ENCODE results near the gene KRTAP10-5.
"Not testable (repeated sequence)": the region's sequence is repeated elsewhere in the genome, so short reads cannot be mapped to it uniquely, and the experiment has no call there.

KRTAP10-5 gene, protein sequence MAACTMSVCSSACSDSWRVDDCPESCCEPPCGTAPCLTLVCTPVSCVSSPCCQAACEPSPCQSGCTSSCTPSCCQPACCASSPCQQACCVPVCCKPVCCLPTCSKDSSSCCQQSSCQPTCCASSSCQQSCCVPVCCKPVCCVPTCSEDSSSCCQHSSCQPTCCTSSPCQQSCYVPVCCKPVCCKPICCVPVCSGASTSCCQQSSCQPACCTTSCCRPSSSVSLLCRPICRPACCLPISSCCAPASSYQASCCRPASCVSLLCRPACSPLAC

DNA sequence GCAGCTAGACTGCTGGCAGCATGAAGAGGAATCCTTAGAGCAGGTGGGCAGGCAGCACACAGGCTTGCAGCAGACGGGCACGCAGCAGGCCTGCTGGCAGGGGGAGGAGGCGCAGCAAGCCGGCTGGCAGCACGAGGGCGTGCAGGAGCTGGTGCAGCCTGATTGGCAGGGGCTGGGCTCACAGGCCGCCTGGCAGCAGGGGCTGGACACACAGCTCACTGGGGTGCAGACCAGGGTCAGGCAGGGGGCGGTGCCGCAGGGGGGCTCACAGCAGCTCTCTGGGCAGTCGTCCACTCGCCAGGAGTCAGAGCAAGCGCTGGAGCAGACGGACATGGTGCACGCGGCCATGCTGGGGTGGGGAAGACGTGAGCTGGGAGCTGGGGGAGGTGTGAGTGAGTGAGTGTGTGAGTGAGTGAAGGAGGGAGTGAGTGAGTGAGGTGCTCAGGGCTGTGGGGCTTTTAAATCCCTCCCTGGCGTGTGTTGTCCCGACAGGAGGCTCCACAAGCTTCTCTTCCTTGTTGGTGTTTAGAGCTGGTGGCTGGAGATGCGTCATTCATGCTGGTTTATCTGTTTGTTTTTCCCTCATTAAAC lies at the start of gene KRTAP10-5:
KRTAP10-5 (minus strand) TSS at position 374 of the 591 bp plus-strand sequence; CDS start at position 348, 26 bp downstream.
- not testable (repeated sequence) for DNase-seq

DNA sequence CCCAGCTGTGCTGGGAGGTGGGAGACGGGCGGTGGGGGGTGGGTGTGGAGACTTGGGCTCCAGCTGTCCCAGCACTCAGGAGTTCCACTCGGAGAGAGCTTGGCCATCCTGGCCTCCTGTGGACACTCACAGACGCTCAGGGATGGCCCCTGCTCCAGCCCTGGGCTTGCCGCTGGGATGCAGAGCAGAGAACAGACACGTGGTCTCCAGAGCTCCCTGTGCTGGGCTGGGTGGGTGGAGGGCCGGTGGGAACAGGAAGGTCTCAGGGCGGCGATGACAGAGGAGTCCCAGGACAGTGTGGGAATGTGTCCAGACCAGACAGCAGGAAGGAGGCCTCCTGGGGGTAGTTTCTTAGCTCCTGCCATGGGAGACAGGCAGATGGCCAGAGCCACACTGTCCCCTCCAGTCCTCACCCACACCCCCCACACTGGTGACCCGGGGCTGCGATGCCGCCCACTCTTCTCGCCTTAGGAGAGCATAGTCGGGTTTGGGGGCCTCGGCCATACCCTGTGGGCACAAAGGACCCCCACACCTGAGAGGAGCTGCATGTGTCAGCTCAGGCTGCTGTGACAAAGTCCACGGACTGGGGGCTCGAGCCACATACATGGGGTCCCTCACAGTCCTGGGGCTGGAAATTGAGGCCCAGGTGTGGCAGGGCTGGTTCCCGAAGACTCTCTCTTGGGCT lies 48.4 kb upstream of the KRTAP10-5 start:
- no peak for DNase-seq

DNA sequence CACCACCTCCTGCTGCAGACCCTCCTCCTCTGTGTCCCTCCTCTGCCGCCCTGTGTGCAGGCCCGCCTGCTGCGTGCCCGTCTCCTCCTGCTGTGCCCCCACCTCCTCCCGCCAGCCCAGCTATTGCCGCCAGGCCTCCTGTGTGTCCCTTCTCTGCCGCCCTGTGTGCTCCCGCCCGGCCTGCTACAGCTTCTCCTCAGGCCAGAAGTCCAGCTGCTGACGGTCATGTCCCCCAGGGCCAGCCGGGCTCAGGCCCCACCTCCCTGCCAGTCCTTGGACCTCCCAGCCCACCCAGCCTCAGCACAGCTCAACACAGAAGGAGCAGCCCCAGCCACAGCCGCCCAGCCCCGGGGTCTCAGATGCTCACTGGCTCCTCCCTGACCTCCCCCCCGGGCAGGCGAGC lies 47.4 kb upstream of the KRTAP10-5 start:
- not testable (repeated sequence) for DNase-seq

DNA sequence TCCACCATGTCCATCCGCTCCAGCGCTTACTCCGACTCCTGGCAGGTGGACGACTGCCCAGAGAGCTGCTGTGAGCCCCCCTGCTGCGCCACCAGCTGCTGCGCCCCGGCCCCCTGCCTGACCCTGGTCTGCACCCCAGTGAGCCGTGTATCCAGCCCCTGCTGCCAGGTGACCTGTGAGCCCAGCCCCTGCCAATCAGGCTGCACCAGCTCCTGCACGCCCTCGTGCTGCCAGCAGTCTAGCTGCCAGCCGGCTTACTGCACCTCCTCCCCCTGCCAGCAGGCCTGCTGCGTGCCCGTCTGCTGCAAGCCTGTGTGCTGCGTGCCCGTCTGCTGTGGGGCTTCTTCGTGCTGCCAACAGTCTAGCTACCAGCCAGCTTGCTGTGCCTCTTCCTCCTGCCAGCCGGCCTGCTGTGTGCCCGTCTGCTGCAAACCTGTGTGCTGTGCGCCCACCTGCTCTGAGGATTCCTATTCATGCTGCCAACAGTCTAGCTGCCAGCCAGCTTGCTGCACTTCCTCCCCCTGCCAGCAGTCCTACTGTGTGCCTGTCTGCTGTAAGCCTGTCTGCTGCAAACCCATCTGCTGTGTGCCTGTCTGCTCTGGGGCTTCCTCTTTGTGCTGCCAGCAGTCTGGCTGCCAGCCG lies 46.9 kb upstream of the KRTAP10-5 start:
- not testable (repeated sequence) for DNase-seq

DNA sequence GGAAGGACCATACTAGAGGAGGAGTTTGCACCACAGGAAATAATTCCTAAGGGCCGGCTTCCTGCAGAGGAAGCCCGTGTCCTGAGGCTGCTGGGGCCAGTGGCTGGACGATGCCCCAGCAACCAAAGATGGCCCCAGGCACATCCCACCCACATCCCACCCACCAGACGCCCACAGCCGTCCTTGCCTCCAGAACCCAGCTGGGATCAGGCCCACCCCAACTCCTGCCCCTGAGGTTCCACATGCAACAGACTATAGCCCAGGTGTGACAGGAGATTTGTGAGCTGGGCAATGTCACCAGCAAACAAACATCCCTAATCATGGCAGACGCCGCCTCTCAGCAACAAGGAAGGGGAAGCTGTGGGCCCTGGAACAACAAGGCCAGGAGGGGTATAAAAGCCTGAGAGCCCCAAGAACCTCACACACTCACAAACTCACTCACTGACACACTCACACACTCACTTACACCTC lies 46.3 kb upstream of the KRTAP10-5 start, which contains the start of gene KRTAP10-9:
KRTAP10-9 (plus strand) TSS at position 421 of the 471 bp plus-strand sequence. CDS start 79 bp downstream, outside the sequence.
- no peak for DNase-seq

DNA sequence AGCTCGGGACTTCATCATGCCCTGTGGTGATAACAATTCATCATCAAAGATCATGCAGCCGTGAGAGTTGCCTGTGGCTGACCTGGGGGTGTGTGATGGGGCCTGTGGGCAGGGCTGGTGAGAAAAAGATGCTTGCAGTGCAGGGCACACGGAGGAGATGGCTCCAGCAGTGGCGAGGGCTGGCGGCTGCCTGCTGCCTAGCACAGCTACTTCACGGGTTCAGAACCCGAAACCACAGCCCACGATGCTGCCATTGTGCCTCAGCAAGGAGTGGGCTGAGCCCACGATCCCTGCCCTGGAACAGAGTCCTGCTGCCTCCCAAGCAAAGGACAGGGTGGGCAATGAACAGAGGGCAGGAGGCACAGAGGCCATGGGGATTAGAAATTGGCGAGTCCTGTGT lies 45.9 kb upstream of the KRTAP10-5 start:
- no peak for DNase-seq

DNA sequence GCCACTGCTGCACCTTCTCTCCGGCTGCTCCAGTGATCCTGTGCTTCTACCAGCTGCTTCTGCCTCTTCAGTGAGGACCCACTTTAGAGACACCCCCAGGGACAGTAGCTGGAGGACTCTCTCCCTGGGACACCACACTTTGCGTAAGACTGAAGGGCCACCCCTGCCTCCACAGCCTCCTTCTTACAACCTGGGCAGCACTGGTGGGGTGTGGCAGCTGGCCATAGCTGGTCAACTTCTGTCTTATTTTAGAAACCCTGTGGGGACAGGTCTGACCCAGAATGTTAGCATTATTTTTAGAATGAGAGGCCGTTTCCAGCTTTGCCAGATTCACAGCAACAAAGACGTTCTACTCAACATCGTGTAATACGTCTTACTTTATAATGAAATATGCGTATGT lies 45.4 kb upstream of the KRTAP10-5 start:
- no peak for DNase-seq

DNA sequence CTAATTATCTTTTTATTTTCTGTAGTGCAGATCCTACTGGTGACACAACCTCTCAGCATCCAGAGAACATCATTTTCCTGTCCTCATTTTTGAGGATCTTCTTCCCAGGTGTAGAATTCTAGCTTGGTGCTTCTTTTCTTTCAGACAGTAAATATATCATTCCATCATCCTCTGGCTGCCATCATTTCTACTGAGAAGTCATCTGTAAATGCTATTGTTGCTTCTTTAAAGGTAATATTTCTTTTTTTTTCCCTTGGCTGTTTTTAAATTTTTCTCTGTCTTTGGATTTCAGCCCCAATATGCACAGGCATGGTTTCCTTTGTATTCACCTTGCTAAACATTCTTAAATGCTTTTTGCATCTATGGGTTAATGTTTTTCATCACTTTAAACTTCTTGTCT lies 43.2 kb upstream of the KRTAP10-5 start:
- DNase-seq = no peak

DNA sequence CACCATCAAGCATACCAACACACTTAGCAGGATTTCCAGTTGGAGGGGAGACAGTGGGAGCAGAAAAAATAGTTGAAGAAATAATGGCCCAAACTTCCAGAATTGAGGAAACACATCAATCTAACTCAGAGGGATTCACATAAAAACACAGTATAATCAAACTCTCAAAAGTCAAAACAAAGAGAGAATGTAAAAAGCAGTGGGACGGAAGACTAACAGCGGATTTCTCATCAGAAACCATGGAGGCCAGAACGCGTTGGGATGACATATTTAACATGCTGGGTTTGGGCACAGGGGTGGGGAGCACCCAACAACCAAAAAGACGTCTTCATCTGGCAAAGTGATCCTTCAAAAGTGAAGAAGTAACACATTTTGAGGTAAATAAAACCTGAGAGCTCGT lies 39.5 kb upstream of the KRTAP10-5 start:
- no peak for DNase-seq

DNA sequence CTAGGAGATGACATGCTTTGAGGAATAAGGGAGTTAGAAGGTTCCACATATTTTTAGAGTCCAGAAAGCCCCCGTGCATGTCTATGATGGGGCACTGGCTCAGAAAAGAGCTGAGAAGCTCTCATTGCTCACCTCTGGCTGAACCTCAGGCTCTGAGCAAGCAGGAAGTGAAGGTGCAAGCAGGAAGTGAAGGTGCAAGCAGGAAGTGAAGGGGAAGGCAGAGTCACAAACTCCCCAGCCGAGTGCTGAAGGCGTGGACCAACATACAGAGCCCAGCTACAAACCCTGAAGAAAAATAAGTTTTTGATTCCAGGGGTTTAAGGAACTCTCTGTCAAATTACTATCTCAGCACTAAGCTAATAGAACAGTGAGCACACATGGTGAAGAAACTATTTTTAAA lies 38.5 kb upstream of the KRTAP10-5 start:
- DNase-seq = no peak

DNA sequence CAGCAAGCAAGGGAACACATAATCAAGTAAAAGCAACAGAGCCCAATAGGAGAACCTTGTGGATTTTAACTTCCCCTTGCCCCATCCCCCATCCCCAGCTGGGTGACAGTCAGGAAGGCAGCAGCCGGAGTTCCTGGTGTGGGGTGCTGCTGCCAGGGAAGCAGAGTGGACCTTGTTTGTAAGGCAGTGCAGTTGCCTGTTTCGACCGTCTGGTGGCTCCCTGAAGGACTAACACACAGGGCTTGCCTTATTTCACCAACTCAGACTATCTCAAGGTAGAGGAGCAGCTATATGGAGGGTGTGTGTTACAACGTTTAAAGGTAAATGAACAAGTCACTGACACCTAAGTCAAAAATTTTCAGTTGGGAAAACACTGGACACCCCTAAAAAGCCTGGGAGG lies 38.1 kb upstream of the KRTAP10-5 start:
- no peak for DNase-seq

DNA sequence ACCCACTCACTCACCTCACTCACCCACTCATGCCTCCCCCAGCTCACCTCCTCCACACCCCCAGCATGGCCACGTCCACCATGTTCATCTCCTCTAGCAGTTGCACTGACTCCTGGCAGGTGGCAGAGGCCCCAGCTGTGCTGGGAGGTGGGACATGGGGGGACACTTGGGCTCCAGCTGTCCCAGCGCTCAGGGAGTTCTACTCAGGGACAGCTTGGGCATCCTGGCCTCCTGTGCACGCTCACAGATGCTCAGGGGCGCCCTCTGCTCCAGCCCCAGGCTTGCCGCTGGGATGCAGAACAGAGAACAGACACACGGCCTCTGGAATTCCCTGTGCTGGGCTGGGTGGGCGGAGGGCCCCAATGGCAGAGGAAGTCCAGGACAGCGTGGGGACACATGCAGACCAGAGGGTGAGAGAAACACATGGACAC lies 36.7 kb upstream of the KRTAP10-5 start:
- DNase-seq = no peak

DNA sequence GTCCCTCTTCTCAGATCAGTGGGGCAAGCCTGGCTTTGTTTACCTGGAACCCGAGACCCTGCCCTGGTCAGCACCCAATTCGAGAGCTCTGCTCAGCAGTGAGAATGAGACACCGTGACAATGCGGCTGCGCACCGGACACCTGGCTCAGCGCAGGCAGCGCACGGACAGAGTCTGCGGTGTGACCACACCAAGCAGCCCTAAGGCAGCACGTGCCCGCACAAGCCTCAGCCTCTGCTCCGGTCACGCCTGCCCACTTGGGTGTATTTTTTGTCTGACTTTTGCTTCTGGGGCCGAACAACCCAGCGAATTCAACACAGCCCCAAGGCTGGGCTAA lies 36.2 kb upstream of the KRTAP10-5 start:
- no peak for DNase-seq

DNA sequence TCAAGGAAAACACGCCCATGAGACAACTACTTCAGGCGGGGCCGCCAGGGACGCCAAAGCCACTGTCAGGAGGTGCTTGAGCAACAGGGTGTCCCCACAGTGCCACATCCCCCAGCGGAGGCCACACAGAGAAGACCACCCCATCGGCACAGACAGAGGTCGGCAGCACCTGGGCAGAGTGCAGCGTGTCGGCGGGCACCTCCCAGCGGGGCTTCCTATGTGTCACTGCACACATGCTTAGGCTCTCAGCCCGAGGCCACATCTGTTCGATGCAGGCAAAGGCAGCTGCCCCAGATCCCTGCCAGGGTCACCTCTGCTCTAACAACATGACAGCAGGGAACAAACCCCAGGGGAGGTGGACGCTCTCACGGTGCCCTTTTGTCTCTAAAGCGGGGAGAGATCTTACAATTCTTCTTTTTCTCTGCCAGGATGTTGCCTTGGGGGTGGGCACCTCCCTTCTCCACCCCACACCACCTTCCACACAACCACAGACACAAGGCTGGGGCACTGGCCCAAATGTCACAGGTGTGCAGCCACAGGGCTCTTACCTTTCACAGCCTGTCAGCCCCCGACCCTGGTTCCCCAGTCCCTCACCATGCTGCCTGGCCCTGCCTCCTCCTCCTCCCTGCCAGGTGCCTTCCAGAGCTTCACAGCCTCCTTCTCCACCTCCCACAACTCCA lies 35.6 kb upstream of the KRTAP10-5 start:
- no peak for DNase-seq

DNA sequence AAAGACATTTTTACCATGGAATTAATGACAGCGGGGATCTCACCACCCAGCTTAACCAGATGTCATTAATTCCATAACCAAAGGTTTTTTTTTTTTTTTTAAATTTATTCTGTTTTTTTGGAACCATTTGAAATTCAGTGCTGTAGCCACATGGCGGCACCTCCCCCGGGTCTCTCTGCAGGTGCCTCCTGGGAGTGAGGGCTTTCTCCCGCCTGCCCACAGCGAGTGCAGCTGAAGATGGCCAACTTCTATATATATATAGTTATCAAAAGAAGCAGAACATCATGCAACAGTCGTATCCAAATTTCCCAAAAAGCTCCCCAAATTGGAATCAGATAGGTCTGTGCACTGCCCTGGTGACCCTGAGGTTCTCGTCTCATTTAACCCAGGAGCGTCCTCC lies 35.1 kb upstream of the KRTAP10-5 start:
- no peak for DNase-seq

DNA sequence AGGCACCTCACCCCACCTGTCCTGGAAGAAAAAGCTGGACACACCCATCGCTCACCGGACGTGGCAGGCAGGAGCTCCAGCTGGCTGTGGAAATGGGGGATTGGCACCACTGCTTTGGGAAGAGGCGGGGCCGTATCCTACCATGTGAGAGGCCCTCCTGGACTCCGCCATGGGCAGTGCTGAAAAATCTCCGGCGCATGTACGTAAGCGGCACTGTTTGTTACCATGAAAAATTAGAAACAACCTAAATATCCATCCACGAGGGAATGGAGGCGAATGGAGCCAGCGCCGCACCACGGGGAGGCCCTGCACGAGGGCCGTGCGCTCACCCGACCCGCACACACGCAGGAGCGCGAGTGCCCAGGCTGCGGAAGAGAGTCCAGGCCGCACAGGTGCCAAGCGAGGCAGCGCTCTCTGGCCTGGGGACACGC lies 34.6 kb upstream of the KRTAP10-5 start:
- DNase-seq = no peak

DNA sequence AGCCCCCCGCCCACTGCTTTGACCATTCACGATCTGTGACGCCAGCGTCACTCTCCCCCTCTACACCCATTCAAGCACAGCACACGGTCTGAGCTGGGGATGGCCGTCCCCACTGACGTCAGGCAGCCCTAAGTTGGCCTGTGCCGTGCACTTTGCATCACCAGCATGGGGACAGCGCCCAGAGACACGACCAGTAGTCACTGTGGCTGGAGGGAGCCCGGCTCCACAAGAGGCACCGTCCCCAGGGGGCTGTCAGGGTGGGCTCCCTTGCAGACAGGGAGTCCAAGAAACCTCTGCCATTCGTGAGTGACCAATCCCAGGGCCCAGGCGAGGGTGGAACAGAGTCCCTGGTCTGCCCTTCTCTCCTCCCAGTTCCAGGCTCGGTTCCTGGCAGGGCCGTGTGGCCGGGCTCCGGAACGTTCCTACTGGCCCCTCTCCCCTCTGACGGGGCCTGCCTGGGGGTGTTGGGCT lies 33.8 kb upstream of the KRTAP10-5 start:
- DNase-seq = no peak

DNA sequence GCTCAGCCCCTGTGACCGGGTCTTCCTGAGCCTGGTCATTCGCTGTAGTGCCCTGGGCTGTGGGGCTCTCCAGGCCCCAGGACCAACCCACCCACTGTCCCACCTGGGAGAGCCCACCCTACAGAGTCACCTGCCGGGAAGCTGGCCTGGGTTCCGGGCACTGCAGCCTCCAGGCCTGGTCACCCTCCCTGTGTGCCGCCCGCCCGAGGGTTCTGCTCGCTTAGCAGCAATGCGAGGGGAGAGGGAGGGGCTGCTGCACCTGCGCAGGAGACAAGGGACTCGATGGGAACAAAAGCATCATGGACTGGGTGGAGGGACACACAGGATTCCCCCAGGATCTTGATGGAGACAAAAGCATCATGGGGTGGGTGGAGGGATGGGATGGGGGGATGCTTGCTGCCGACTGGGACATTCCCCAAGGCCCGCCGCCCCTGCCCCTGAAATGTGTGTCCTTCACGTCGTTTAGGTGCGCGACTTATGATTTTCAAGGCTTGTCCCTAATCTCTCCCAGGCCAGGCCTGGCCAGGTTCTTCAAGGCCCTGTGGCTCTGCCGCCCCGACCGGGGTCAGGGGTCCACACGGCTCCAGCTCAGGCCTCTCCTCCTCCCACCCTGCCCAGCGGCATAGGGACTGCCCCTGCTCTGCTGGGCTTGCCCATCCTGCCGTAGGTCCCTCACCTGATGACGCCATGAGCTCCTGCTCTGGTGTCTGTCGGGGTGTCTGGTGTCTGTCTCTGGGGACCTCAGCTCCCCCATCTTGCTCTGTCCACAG lies 33.2 kb upstream of the KRTAP10-5 start:
- no peak for DNase-seq

DNA sequence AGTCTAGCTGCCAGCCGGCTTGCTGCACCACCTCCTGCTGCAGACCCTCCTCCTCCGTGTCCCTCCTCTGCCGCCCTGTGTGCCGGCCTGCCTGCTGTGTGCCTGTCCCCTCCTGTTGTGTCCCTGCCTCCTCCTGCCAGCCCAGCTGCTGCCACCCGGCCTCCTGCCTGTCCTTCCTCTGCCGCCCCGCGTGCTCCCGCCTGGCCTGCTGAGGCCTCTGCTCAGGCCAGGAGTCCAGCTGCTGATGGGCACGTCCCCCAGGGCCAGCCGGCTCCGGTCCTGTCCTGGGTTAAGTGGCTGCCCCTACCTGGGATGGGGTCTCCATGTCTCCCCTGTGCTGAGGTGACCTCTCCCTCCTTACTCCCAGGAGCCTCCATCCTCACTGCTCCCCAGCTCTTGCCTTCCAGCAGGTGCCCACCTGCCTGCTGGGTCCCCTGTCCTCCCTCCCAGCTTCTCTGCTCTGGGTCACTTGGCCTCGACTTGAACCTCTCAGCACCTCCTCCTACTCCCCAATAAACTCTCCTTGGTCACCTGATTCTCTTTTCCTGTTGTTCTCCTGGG lies 32.3 kb upstream of the KRTAP10-5 start:
- no peak for DNase-seq

DNA sequence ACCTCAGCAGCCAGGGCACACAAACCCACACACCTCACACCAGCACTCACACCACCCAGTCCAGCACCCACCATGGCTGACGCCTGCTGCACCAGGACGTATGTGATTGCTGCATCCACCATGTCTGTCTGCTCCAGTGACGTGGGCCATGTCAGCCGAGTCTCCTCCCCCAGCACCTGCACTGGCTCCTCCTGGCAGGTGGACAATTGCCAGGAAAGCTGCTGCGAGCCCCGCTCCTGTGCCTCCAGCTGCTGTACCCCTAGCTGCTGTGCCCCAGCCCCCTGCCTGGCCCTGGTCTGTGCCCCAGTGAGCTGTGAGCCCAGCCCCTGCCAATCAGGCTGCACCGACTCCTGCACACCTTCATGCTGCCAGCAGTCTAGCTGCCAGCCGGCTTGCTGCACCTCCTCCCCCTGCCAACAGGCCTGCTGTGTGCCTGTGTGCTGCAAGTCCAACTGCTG lies 31.7 kb upstream of the KRTAP10-5 start, which contains the start of gene KRTAP10-8:
KRTAP10-8 (plus strand) TSS at position 51 of the 458 bp plus-strand sequence; CDS start at position 73, 22 bp downstream.
- no peak for DNase-seq

DNA sequence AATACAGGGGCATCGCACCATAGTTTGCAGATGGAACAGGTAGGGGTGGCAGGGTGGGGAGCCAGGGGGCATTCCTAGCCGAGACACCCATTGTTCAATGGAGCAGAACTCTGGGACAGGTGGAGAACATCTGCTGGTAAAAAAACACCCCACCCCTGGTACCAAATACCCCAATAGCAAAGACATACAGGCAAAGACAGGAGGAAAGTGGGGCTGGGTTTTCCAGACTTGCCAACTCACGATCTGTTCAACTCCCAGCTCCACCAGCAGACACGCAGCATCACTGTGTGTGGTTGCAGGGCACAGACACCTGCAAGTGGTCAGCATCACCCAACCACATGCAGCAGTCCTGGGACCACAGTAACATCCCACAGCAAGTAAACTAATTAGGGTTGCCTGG lies 31.1 kb upstream of the KRTAP10-5 start:
- no peak for DNase-seq

Data from fibroblast of upper back skin (primary cell).